GM21515 (cell line): ENCODE data around the gene DBNDD2.

Experiments used
- ATAC-seq: cut with Tn5 transposase; IDR thresholded peaks from one replicate; pipeline ENCODE4 v1.9.1; 2021; ENCODE audit not compliant: unreplicated experiment

Gene DBNDD2

GRCh38 chr20:45415822-45416637, 7.9 kb downstream of the DBNDD2 start, which contains the start of gene PIGT:
Gene PIGT (plus strand): TSS chr20:45416141. CDS start chr20:45416157, 16 bp downstream.
- ATAC-seq = peak; percentile 76

- no peak for ATAC-seq
These were observed 8.8 kb downstream of the DBNDD2 start for GRCh38 chr20:45416917-45417316.

- ATAC-seq = peak; percentile 48
These were observed 11.4 kb downstream of the DBNDD2 start for GRCh38 chr20:45419188-45420091.

- ATAC-seq = no peak
These were observed 12.0 kb downstream of the DBNDD2 start for GRCh38 chr20:45420125-45420524.

GRCh38 chr20:45423700-45424099, 15.6 kb downstream of the DBNDD2 start:
- ATAC-seq = no peak

GRCh38 chr20:45425561-45425960, 17.5 kb downstream of the DBNDD2 start:
- ATAC-seq = no peak

GRCh38 chr20:45426320-45427016, 18.4 kb downstream of the DBNDD2 start:
- ATAC-seq = no peak

GRCh38 chr20:45427236-45428149, 19.4 kb downstream of the DBNDD2 start:
- no peak for ATAC-seq

- no peak for ATAC-seq
These were observed 21.5 kb downstream of the DBNDD2 start for GRCh38 chr20:45429618-45430017.

- ATAC-seq = peak; percentile 70
These were observed 24.2 kb downstream of the DBNDD2 start for GRCh38 chr20:45432294-45432693.

- no peak for ATAC-seq
These were observed 25.2 kb downstream of the DBNDD2 start for GRCh38 chr20:45433316-45433715.

- no peak for ATAC-seq
These were observed 25.9 kb downstream of the DBNDD2 start for GRCh38 chr20:45433976-45434375.

- ATAC-seq = peak; percentile 82
These were observed 28.8 kb downstream of the DBNDD2 start for GRCh38 chr20:45436732-45437485.

GRCh38 chr20:45440424-45440823, 32.3 kb downstream of the DBNDD2 start:
- no peak for ATAC-seq

- ATAC-seq = no peak
These were observed 33.0 kb downstream of the DBNDD2 start for GRCh38 chr20:45440891-45441685.

- no peak for ATAC-seq
These were observed 33.7 kb downstream of the DBNDD2 start for GRCh38 chr20:45441746-45442145.

- no peak for ATAC-seq
These were observed 36.0 kb downstream of the DBNDD2 start for GRCh38 chr20:45444050-45444449.

- no peak for ATAC-seq
These were observed 37.9 kb downstream of the DBNDD2 start for GRCh38 chr20:45445805-45446562.
